ENCODE measurements around the gene IGFBP7.

IGFBP7 gene

DNA sequence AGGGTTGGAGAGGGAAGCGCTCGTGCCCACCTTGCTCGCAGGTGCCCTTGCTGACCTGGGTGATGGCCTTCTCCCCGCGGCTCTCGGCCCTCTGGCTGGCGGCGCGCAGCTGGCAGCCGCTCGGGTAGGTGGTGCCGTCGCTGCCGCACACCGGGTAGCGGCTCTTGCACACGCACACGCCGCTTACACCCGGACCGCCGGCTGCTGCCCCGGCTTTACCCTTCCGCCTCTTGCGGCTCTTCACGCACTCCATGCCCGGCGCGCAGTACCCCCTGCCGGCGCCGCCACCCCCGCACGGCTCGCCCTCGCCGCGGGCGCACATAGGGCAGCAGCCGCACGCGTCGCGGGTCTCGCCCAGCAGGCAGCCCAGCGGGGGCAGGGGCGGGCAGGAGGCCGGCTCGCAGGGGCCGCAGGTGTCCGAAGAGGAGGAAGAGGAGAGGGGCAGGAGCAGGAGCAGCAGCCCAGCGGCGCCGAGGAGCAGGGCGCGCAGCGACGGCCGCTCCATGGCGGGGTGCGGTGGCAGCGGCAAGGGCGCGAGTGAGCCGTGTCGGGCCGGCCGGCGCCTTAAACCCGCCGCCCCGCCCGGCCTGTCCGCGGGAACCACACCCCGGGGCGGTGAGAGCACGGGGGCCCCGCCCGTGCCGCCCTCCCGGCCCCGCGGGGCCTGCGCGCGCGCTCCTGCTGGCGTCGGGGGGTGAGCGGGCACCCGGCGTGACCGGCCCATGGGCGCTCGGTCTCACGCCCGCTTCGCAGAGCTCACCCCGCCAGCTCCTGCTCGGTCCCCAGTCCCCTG, at the start of gene IGFBP7:
TSS of gene IGFBP7 (minus strand) at position 539 of the 793 bp plus-strand sequence. CDS start at position 505, 34 bp downstream.
- H3K27me3 ChIP-seq (ENCODE audit: insufficient read depth, insufficient read length): peaks cover 9% of the 10 kb centered on the region
- TF ChIP-seq YY1 (IDR thresholded peaks at IDR 0.05; ENCODE audit: insufficient read depth, insufficient read length): no peak
- TF ChIP-seq SUZ12 (IDR thresholded peaks at IDR 0.05; ENCODE audit: extremely low read depth, insufficient read depth, insufficient read length): no peak
- TF ChIP-seq ZNF274 (IDR thresholded peaks at IDR 0.05; ENCODE audit: low read depth, low read length): no peak

DNA sequence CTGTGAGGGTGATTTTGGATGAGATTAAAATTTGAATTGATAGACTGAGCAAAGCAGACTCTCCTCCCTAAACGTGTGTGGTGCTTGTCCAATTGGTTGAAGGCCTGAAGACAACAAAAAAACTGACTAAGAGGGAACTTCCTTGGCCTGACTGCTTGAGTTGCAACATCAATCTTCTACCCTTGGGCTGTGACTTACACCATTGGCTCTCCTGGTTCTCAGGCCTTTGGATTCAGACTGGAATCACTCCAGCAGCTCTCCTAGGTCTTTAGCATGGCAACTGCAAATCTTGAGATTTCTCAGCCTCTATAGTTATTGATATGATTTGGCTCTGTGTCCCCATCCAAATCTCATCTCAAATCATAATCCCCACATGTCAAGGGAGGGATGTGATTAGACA, 49.7 kb upstream of the IGFBP7 start:
- Histone ChIP-seq H3K9me3 (ENCODE audit: insufficient read depth, low read length) (peaks cover 35% of the 10 kb centered on the region), H3K27me3 (ENCODE audit: insufficient read depth, insufficient read length) (peaks cover 5% of the 10 kb centered on the region), H3K9ac (ENCODE audit: insufficient read length, low read depth) (no peak overlapping the region), H3K4me1 (ENCODE audit: insufficient read depth, insufficient read length) (peaks cover 7% of the 10 kb centered on the region), H3K36me3 (ENCODE audit: insufficient read depth, insufficient read length, low read length) (no peaks in the 10 kb centered on the region), H3K4me3 (ENCODE audit: insufficient read length, low read depth) (no peak overlapping the region)
- no peak for DNase-seq (ENCODE audit: low read depth, low spot score)
- no peak for TF ChIP-seq YY1 (IDR thresholded peaks at IDR 0.05; ENCODE audit: insufficient read depth, insufficient read length)
- no peak for TF ChIP-seq ZNF274 (IDR thresholded peaks at IDR 0.05; ENCODE audit: low read depth, low read length)
- TF ChIP-seq SUZ12 (IDR thresholded peaks at IDR 0.05; ENCODE audit: extremely low read depth, insufficient read depth, insufficient read length): no peak

More for the DNA sequence above, at the start of gene IGFBP7:
- peak within 1 kb of the TSS; percentile 58 for H3K4me3 ChIP-seq (ENCODE audit: insufficient read length, low read depth)
- DNase-seq (ENCODE audit: low read depth, low spot score): no peak
- no peaks in the 10 kb centered on the region for H3K9me3 ChIP-seq (ENCODE audit: insufficient read depth, low read length)
- H3K4me1 ChIP-seq (ENCODE audit: insufficient read depth, insufficient read length): no peaks in the 10 kb centered on the region
- H3K9ac ChIP-seq (ENCODE audit: insufficient read length, low read depth): peak within 1 kb of the TSS; percentile 77
- H3K36me3 ChIP-seq (ENCODE audit: insufficient read depth, insufficient read length, low read length): peaks cover 6% of the 10 kb centered on the region

GRCh38 chr4:57158762-57159161, 48.6 kb upstream of the IGFBP7 start:
- no peaks in the 10 kb centered on the region for H3K36me3 ChIP-seq (ENCODE audit: insufficient read depth, insufficient read length, low read length)
- TF ChIP-seq YY1 (IDR thresholded peaks at IDR 0.05; ENCODE audit: insufficient read depth, insufficient read length) (no peak), ZNF274 (IDR thresholded peaks at IDR 0.05; ENCODE audit: low read depth, low read length) (no peak), SUZ12 (IDR thresholded peaks at IDR 0.05; ENCODE audit: extremely low read depth, insufficient read depth, insufficient read length) (no peak)
- no peak for DNase-seq (ENCODE audit: low read depth, low spot score)
- peaks cover 7% of the 10 kb centered on the region for H3K4me1 ChIP-seq (ENCODE audit: insufficient read depth, insufficient read length)
- H3K4me3 ChIP-seq (ENCODE audit: insufficient read length, low read depth): no peak overlapping the region
- H3K9me3 ChIP-seq (ENCODE audit: insufficient read depth, low read length): peaks cover 35% of the 10 kb centered on the region
- no peaks in the 10 kb centered on the region for H3K27me3 ChIP-seq (ENCODE audit: insufficient read depth, insufficient read length)
- no peak overlapping the region for H3K9ac ChIP-seq (ENCODE audit: insufficient read length, low read depth)

- peaks cover 34% of the 10 kb centered on the region for H3K9me3 ChIP-seq (ENCODE audit: insufficient read depth, low read length)
- peaks cover 7% of the 10 kb centered on the region for H3K4me1 ChIP-seq (ENCODE audit: insufficient read depth, insufficient read length)
- DNase-seq (ENCODE audit: low read depth, low spot score): no peak
- no peak overlapping the region for H3K4me3 ChIP-seq (ENCODE audit: insufficient read length, low read depth)
- no peaks in the 10 kb centered on the region for H3K27me3 ChIP-seq (ENCODE audit: insufficient read depth, insufficient read length)
- no peaks in the 10 kb centered on the region for H3K36me3 ChIP-seq (ENCODE audit: insufficient read depth, insufficient read length, low read length)
- no peak for TF ChIP-seq YY1 (IDR thresholded peaks at IDR 0.05; ENCODE audit: insufficient read depth, insufficient read length)
- no peak for TF ChIP-seq SUZ12 (IDR thresholded peaks at IDR 0.05; ENCODE audit: extremely low read depth, insufficient read depth, insufficient read length)
- TF ChIP-seq ZNF274 (IDR thresholded peaks at IDR 0.05; ENCODE audit: low read depth, low read length): no peak
- H3K9ac ChIP-seq (ENCODE audit: insufficient read length, low read depth): no peak overlapping the region
Measured at GRCh38 chr4:57158221-57158620, 48.0 kb upstream of the IGFBP7 start.

DNA sequence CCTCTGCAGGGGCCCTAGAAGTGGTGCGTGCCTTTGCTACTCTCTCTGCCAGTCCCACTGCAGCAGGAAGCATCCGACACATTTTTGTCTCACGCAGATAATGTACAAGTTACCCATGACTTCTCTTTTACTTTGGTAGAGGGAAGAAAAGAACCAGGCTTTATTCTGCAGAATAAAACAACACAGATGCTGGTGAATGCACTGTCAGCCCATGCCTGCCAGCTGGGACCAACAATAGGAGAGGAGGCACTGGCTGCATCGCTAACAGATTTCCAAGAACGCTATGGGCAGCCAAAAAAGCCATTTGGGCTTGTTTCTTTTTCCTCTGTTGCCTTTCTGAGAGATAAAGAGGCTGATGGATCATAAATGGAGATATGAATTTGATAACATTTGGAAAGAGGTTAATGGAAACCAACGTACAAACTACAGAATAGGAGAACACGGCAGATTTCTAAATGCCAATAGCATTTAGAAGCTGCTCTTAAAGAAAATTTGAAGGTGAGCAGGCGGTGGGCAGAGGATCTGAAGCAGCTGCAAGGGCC, 47.5 kb upstream of the IGFBP7 start:
- Histone ChIP-seq H3K36me3 (ENCODE audit: insufficient read depth, insufficient read length, low read length) (no peaks in the 10 kb centered on the region), H3K9ac (ENCODE audit: insufficient read length, low read depth) (no peak overlapping the region), H3K4me1 (ENCODE audit: insufficient read depth, insufficient read length) (peaks cover 7% of the 10 kb centered on the region), H3K9me3 (ENCODE audit: insufficient read depth, low read length) (peaks cover 29% of the 10 kb centered on the region), H3K27me3 (ENCODE audit: insufficient read depth, insufficient read length) (no peaks in the 10 kb centered on the region), H3K4me3 (ENCODE audit: insufficient read length, low read depth) (no peak overlapping the region)
- TF ChIP-seq YY1 (IDR thresholded peaks at IDR 0.05; ENCODE audit: insufficient read depth, insufficient read length): no peak
- DNase-seq (ENCODE audit: low read depth, low spot score): no peak

GRCh38 chr4:57156242-57156990, 46.2 kb upstream of the IGFBP7 start:
- no peak for DNase-seq (ENCODE audit: low read depth, low spot score)
- TF ChIP-seq ZNF274 (IDR thresholded peaks at IDR 0.05; ENCODE audit: low read depth, low read length) (no peak), SUZ12 (IDR thresholded peaks at IDR 0.05; ENCODE audit: extremely low read depth, insufficient read depth, insufficient read length) (no peak), YY1 (IDR thresholded peaks at IDR 0.05; ENCODE audit: insufficient read depth, insufficient read length) (no peak)

DNA sequence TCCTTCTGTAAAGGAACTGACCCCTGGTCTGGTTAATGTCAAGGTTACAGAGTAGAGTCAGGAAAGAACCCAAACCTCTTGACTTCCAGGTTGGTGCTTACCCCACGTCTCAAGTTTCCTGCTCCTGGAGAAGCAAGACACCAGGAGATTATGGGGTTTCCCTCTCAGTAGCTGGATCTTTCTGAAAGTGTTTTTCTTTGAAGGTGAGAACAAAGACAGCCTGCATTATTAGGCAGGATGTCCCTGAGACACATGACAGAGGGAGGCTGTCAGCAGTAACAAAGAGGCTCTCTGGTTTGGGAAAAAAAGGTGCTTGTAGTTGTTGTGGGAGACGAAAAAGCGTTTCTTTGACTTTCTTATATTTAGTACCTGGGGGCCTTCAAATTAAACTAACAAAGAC, 44.7 kb upstream of the IGFBP7 start:
- Histone ChIP-seq H3K27me3 (ENCODE audit: insufficient read depth, insufficient read length) (no peaks in the 10 kb centered on the region), H3K36me3 (ENCODE audit: insufficient read depth, insufficient read length, low read length) (no peaks in the 10 kb centered on the region), H3K9ac (ENCODE audit: insufficient read length, low read depth) (no peak overlapping the region), H3K4me1 (ENCODE audit: insufficient read depth, insufficient read length) (peaks cover 7% of the 10 kb centered on the region), H3K4me3 (ENCODE audit: insufficient read length, low read depth) (peak overlapping the region; percentile 4), H3K9me3 (ENCODE audit: insufficient read depth, low read length) (0 out of 2 replicates have a peak, but pooled peaks cover 6% of the 10 kb centered on the region)
- TF ChIP-seq ZNF274 (IDR thresholded peaks at IDR 0.05; ENCODE audit: low read depth, low read length) (no peak), YY1 (IDR thresholded peaks at IDR 0.05; ENCODE audit: insufficient read depth, insufficient read length) (no peak), SUZ12 (IDR thresholded peaks at IDR 0.05; ENCODE audit: extremely low read depth, insufficient read depth, insufficient read length) (no peak)
- DNase-seq (ENCODE audit: low read depth, low spot score): peak; percentile 59

More at GRCh38 chr4:57156242-57156990, 46.2 kb upstream of the IGFBP7 start:
- H3K27me3 ChIP-seq (ENCODE audit: insufficient read depth, insufficient read length): no peaks in the 10 kb centered on the region
- peaks cover 7% of the 10 kb centered on the region for H3K4me1 ChIP-seq (ENCODE audit: insufficient read depth, insufficient read length)
- no peaks in the 10 kb centered on the region for H3K36me3 ChIP-seq (ENCODE audit: insufficient read depth, insufficient read length, low read length)
- H3K9ac ChIP-seq (ENCODE audit: insufficient read length, low read depth): no peak overlapping the region
- H3K4me3 ChIP-seq (ENCODE audit: insufficient read length, low read depth): no peak overlapping the region
- peaks cover 16% of the 10 kb centered on the region; the same call in 1 of the 2 replicates for H3K9me3 ChIP-seq (ENCODE audit: insufficient read depth, low read length)
